GM13977 (cell line): ENCODE results near the gene FAM81A.

ENCODE experiments used
- DNase-seq: peaks from one replicate; pipeline ENCODE4 v3.0.0; 2012; ENCODE audit warnings: low spot score
- in situ Hi-C: fragments of 300-500 bp; cut with MboI; formaldehyde crosslinking; loops from one replicate; pipeline ENCODE4 v1.12.0; 2022; ENCODE audit warnings: low sequenced_read_pairs, low pct_unique_long_range_greater_than_20kb, mixed read lengths, inconsistent platforms; ENCODE audit not compliant: unreplicated experiment
- TF ChIP-seq, protein P1 (sequence below): IDR thresholded peaks from 2 replicates; pipeline ENCODE4 v1.5.1; 2012; ENCODE audit warnings: mild to moderate bottlenecking, control low read depth; ENCODE audit not compliant: insufficient read depth; ENCODE audit errors: extremely low read depth, missing control alignments

Gene FAM81A

DNA sequence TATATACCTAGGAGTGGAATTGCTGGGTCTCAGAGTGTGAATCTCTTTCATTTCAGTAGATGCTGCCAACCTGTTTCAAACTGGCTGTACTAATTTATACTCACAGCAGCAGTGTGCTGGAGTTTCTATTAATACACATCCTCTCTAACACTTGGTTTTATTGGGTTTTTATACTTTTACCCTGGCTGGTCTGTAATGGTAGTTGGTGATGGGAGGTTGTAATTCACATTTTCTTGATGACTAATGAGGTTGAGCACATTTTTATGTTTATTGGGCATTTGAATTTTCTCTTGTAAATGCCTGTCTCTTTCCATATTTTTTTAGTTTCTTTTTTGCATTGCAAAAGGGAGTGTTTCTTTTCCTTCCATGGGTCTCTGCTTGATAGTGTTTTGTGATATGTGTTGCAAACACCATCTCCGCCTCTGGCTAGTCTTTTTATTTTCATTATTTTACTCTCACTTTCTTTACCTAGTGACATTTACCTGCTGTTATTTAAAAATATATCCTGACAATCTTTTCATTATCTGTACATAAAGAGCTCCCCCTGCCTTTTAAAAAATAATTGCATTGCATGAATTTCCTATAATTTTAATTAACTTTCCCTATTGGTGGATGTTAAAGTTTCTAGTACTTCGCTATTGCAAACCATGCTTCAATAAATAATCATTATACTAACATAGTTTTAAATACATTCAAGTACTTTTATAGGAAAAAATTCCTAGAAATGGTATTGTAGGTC, 124.6 kb downstream of the FAM81A start:
- no peak for DNase-seq
- in situ Hi-C loops: no loop called here
- TF ChIP-seq, protein P1, sequence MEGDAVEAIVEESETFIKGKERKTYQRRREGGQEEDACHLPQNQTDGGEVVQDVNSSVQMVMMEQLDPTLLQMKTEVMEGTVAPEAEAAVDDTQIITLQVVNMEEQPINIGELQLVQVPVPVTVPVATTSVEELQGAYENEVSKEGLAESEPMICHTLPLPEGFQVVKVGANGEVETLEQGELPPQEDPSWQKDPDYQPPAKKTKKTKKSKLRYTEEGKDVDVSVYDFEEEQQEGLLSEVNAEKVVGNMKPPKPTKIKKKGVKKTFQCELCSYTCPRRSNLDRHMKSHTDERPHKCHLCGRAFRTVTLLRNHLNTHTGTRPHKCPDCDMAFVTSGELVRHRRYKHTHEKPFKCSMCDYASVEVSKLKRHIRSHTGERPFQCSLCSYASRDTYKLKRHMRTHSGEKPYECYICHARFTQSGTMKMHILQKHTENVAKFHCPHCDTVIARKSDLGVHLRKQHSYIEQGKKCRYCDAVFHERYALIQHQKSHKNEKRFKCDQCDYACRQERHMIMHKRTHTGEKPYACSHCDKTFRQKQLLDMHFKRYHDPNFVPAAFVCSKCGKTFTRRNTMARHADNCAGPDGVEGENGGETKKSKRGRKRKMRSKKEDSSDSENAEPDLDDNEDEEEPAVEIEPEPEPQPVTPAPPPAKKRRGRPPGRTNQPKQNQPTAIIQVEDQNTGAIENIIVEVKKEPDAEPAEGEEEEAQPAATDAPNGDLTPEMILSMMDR: no peak

DNA sequence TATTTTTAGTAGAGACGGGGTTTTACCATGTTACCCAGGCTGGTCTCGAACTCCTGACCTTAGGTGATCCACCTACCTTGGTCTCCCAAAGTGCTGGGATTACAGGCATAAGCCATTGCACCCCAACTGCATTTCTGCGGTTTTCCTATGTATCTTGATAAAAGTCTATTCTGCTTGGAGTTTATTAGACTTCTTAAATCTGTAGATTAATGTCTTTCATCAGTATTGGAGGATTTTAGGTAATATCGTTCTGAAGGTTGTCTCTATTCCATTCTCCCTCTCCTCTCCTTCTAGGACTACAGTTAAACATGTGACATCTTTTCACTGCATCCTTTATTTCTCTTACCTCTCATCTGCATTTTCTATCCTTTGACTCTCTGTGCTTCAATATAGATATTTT, 127.3 kb downstream of the FAM81A start:
- no peak for DNase-seq
- in situ Hi-C loops: no loop called here
- TF ChIP-seq, protein P1: no peak

DNA sequence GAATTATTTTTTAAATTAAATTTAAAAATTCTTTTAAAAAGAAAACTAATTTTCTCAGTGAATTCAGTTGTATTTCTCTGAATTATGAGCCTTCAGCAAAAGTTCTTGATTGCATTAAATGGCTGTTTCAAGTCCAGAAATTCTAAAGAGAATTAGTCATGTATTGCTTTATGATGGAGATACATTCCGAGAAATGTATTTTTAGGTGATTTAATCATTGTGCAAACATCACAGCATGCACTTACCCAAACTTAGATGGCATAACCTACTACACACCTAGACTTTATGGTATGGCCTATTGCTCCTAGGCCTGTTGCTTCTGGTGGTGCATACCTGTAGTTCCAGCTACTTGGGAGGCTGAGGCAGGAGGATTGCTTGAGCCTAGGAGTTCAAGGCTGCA, 129.3 kb downstream of the FAM81A start:
- DNase-seq: no peak
- in situ Hi-C loops: no loop called here
- TF ChIP-seq, protein P1: no peak

DNA sequence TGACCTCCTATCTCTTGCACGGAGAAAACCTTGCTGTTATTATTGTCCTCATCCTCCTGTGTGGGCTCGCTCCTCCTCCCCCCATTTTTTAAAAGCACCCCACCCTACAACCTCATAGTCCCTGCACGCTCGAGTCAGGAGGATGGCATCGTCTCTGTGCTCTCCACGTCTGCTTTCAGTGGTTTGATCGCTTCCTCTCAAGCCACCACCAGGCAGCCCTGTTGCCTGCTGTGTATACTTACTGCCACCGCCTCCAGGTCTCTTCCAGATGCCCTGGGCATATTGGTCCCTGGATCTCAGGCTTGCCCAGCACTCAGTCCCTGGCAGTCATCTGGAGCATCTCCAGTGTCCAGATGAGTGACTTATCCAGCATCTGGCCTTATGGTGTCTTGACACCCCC, 131.5 kb downstream of the FAM81A start:
- in situ Hi-C loops: no loop called here
- no peak for DNase-seq
- TF ChIP-seq, protein P1: no peak

DNA sequence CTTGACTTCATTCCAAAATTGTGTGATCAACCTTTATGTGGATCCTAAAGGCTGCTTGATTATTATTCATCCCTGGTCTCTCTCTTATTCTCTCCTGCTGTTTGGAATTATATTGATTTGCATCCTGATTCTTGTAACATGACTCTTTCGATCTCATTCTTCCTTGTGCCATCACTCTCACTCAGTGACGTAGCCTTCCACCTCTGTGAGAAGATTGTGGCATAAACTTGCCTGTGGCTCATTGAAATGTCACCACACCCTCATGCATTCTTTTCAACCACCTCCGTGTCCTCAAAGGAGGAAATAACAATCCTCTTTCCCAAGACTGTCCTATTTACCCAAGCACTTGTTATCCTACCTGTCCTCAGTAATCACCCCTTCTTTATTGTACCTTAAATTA, 132.3 kb downstream of the FAM81A start:
- no peak for DNase-seq
- in situ Hi-C loops: no loop called here
- TF ChIP-seq, protein P1: no peak

DNA sequence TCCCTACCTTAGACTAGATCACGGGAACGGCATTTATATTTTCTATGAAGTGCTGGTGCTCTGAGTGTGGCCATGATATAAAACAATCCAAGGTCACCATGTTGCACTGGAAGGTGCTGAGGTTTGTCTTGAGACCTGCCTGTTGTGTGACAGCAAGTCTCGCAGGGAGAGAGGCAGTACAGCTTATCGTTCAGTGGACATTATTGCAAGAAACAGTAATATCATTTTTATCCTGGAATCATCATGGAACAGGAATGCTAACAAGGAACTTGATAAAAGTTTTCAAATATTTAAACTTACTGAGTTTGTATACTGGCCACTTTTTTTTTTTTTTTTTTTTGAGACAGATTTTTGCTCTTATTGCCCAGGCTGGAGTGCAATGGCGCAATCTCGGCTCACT, 133.6 kb downstream of the FAM81A start:
- in situ Hi-C loops: no loop called here
- TF ChIP-seq, protein P1: no peak
- DNase-seq: no peak
